Hepatocyte (in vitro differentiated cells): Measurements from ENCODE around the gene PHLDA2.

Experiments used
- CTCF ChIP-seq: fragments of 200-600 bp; sonication (generic); IDR thresholded peaks from 2 replicates; pipeline ENCODE4 v1.5.1; 2016; ENCODE audit warnings: antibody characterized with exemption, mild to moderate bottlenecking; ENCODE audit not compliant: poor library complexity
- EZH2 ChIP-seq: fragments of 200-600 bp; sonication (generic); IDR thresholded peaks from 2 replicates; pipeline ENCODE4 v1.6.1; 2016; ENCODE audit warnings: antibody characterized with exemption, mild to moderate bottlenecking, borderline replicate concordance

- TF ChIP-seq EZH2 (no peak), CTCF (no peak)
Observed at GRCh38 chr11:2883979-2884815, 45.0 kb downstream of the PHLDA2 start.
